GM21619 (cell line): ENCODE data around the gene SLC24A5.

Experiments used
- ATAC-seq: cut with Tn5 transposase; IDR thresholded peaks from one replicate; pipeline ENCODE4 v1.9.1; 2021; ENCODE audit not compliant: unreplicated experiment

The SLC24A5 gene

DNA sequence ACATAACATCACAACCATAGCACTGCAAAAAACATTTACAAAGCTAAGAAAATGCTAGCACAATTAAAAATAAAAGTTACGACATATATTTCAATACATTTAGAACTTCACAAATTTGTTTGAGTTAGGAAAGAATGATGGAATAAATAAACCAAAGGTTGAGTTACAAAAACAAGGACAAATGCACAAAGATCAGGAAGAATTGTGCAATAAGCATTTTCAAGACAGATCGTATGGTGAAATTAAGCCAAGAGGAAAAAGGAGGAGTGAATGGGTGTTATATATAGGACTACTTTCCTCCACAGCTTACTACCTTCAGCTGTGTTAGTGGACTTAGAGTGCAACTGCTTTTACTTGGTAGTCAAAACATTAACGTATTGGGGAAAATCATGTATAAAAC lies 64.7 kb downstream of the SLC24A5 start:
- no peak for ATAC-seq

DNA sequence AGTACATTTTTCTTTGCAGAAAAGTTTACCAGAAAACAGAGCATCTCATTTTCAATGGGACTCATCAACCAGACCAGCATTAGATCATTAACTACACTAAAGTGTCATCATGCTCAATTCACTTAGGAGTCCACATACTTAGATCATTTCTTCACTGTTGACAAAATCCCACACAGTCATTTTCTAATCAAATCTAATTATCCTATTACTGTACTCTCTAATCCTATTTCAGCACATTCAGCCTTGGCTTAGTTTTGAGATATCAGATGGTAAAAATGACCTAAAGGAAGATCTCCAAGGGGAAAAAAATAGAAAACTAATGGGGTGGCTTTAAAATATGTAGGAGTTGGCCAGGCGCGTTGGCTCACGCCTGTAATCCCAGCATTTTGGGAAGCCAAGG lies 65.5 kb downstream of the SLC24A5 start:
- no peak for ATAC-seq

DNA sequence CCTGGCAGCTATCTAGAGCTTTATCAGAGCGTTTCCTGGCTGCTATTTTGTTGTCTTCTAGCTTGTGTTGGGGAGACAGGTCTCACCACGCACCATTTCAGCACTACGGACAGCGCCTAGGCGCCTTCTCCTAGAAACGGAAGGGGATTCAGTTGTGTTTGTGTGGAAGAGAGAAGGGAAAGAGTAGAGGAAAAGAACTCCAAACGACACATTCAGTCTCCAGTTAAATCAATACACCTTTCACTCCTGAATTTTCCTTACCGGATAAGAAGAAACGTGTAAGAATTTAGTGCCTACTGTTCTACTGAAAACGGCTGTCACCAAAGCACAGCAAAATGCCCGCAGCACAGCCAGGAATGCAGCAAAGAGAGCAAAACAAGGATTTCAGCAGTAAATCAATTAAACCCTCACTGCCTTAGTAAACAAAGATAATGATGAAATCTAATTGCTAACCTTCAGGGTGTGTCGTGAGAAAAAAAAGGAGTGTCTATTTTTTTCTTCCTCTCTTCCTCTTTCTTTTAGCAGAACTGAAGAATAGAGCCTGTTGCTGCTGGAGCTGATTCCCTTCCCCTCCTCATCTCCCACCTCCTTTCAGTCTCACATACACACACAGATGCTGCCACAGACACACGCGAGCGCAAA lies 70.3 kb downstream of the SLC24A5 start:
- no peak for ATAC-seq

DNA sequence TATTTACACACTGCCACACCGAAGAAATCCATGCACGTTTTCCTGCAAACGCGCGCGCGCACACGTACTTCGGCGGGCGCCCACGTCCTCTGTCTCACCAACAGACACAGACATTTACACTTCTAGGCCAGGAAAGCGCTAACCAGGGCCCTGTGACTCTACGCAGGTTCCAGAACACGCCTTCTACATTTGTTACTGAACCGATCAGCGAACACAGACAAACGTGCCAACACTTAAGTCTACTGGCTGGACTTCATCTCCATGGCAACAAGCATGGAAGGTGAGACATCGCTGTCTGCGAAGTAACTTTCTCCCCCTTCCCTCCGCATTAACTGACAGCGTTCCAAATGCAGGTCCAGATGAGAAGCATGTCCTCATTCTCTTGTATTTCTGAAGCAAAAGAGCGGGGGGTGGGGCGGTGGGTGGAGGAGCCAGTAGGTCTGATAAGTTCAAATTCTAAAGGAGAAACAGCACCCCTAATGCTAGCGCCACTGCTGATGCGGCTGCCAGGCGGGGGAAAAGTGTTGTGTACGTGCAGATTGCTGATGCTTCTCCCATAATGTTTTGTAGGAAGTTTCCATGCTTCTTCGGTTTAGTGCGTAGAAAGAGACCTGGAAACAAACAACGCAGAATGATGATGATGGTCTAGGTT lies 70.9 kb downstream of the SLC24A5 start, which contains the start of gene CTXN2:
Gene CTXN2 (plus strand): TSS at position 92 of the 652 bp plus-strand sequence. CDS start 9,636 bp downstream, outside the sequence.
- ATAC-seq: no peak
